Activated naive CD4-positive, alpha-beta T cell treated with Interleukin-2 at 50 U/mL for 16 hours (primary cell): Measurements from ENCODE around the gene MAPRE2.
"Not testable (repeated sequence)": the region's sequence is repeated elsewhere in the genome, so short reads cannot be mapped to it uniquely, and the experiment has no call there.

Experiments
- DNase-seq: peaks from one replicate; pipeline ENCODE4 v3.0.0-alpha.2; 2020

MAPRE2 gene

DNA sequence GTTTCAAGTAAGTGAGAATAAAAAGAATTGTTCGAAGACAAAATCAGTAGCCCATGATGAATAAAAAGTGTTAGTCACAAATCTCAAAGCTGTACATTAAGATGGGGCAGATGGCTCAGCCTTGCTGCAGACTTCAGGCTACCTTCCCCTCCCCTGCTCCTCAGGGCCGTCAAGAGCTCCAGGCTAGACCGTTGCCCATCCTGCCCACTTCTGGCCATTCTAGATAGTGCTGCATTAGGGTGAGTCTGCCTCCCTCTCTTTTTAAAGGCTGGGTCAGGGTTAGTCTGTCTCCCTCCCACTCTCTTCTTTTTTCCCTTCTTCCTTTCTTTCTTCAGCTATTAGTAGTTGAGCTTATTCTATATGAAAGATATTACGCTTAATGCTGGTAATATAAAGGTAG lies 86.0 kb downstream of the MAPRE2 start:
- no peak for DNase-seq

DNA sequence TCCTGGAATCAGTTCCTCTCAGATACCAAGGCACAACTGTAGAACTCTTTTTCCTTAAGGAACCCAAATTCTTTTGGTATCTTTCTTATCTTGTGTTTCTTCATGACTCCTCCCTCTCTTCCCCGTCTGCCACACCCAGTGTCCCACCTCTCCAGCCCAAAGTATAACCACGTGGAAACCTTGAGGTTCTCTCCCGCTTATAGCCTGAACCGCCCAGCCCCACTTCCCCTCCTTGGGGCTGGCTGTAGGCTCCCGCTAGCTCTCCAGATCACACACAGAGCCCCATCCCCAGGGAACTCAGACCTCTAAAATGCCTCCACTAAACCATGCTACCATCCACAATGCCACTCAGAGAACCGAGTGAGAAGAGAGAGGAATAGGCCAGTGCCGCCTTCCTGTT lies 87.5 kb downstream of the MAPRE2 start:
- no peak for DNase-seq

DNA sequence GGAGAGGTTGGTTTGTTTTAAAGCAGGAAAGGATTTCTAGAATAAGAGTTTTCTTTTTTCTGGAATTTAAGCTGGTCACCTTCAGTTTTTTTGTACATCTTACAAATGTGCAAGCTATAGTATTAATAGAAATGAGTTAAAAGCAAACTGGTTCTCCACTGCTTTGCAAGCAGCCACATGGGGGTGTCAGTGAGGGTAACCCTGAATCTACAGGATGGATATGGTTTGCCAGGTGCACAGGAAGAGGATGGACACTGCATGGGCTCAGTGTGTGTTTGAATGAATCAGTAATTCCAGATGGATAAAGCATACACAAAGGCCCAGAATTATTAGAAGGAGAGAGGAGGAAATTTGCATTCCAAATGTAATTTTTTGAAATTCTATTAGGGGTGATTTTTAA lies 89.0 kb downstream of the MAPRE2 start:
- DNase-seq = no peak

DNA sequence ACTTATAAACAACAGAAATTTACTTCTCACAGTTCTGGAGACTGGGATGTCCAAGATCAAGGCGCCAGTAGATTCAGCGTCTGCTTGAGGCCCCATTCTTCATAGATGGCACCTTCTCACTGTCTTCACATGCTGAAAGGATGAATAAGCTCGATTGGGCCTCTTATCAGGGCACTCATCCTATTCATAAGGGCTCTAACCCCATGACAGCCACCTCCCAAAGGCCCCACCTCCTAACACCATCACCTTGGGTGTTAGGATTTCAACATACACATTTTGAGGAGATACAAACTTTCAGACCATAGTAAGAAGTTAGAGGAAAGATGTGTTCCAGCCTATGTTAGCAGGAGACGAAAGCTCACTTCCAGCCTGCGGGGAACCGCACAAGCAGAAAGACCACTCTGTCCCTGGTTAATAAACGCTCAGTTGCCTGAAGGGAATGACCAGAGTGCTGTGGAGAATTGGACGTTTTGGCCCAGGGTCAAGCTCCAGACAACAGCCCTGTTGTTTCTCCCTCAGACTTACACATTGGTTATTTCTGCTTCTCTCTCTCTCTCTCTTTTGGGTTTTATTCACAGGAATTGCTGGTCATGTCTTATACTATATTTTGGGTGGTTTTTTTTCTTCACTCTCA lies 90.3 kb downstream of the MAPRE2 start:
- DNase-seq = no peak

DNA sequence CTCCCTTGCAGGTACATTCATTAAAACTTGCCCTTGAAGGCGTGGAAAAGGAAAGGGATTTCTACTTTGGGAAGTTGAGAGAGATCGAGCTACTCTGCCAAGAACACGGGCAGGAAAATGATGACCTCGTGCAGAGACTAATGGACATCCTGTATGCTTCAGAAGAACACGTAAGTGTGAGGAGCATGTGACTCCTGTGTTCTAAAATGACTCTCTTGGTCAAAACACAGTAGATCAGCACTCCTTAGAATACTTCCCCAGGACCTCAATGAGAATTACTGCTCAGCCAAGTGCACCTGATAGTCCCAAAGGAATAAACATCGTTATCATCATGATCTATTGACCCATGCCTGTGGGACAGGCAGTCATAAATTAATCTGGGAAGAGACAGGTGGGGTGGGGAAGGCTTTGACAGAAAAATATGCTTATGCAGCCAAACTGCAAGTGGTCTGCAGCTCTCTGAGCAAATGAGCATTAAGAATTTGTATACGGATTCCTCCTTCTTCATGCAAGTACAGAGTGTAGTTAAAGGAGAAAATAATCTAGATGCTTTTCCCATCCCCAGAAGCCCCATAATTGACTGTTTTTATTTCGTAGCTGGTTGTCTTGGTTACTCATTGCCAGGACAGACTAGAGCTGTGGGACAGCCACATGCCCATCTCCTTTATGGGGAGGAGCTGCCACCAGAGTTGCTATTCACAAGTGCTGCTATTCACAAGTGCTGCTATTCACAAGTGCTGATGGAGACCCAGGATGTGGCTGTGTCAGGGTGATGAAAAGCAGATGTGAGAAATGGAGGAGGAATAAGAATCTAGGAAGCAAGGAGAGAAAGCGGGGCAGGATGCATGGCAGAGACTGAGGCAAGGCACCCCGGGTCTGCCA lies 91.0 kb downstream of the MAPRE2 start:
- no peak for DNase-seq

DNA sequence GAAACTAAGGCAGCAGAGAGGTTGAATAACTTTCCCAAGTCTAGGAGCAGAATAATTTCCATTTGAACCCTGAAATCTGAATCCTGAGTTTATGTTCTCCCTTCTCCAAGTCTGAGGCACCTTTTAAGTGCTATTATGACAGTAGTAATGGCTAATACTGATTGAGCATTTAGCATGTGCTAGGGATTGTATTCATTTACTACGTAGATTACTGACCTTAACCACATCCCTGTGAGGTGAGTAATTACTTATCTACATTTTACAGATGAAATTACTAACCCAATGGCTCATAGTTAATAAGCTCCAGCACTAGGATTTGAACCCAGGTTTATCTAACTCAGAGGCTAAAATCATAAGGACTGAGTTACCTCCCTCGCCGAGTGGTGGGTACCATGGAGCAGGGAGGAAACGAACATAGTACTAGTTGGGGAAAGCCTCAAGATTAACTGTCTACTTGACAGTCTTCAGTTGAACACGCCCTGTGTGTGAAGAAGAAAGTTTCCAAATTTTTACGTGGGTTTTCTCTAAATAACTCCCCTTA lies 93.0 kb downstream of the MAPRE2 start:
- no peak for DNase-seq

DNA sequence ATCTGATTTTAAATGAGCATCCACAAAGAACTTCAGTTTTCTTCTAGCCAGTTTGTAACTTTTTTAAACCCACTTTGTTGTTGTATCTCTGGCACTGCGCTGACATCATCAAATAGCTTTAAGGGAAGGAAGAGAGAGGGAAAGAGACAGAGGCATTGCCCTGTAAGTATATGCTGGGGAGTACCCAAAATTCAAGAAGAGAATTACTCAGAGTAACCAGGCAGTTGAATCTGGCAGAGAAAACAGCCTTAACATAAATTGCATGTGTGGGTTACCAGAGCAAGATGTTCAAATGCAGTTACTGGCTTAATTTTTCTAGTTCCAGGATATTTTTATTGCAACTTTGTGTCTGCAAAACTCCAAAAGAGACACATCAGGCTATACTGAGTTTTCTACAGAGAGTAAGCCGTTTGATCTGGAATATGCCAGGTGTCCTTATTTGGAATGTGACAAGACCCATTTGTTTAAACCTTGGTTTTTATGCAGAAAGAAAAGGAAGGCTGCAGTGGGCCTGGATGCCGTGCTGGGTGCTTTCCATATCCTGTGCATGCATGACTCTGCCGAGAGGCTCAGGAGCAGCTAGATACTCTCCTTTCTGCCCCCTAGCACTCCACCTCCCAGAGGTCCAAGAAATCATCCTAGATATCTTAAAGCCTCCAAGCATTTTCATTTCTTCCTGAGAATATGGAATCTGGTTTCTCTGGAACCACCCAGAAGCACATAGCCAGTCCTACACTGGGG lies 93.7 kb downstream of the MAPRE2 start:
- DNase-seq = no peak

DNA sequence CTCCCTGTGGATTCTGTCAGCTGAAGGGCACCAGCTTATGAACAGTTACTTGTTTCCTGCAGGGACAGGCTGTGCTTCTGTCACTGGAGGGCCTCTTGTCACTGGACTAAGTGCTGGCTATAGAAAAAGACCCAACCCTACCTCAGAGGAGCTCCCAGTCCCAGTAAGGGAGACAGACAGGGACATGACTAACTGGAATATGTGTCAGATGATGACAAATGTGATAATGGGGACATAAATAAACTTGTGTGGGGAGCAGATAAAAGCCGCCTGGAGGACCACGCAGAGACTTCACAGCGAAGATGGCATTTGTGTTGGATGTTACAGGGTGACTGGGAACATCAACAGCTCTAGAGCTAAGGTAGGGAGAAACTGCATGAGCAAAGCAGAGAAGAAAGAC lies 95.0 kb downstream of the MAPRE2 start:
- no peak for DNase-seq

DNA sequence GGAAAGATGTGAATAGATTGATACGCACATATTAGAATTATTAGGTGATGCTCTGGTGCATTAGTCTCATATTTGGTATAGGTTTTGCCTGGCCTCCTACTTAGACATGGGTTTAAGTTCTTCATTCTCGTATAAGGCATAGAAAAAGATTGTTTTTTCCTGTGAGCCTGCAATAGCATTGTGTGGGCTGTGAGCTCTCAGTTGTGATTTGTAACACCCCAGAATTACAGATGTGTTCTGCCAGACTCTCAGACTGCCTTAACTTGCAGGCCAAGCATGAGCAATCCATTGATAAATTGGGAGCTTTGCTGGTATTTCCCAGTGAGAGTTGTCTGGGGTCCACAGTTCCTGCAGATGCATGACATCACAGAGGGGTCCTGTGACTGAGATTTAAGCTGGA lies 95.7 kb downstream of the MAPRE2 start:
- no peak for DNase-seq

DNA sequence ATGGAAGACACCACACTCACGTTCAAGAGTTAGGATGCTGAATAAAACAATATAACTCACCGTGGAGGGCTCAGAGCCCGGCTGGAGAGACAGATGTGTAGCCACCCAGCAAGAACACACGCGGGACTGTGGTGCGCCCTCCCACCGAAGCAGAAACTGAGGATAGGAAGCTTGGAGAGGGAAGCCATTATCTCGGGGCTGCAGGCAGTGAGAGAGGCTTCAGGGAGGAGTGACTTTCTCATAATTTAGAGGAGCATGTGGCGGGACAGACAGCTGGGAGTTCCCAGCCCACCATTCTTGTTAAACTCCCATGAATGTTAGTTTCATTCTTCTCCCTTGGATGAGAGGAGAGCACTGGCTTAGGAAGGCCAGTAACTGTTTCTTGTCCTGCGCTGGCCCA lies 96.4 kb downstream of the MAPRE2 start:
- DNase-seq = no peak

DNA sequence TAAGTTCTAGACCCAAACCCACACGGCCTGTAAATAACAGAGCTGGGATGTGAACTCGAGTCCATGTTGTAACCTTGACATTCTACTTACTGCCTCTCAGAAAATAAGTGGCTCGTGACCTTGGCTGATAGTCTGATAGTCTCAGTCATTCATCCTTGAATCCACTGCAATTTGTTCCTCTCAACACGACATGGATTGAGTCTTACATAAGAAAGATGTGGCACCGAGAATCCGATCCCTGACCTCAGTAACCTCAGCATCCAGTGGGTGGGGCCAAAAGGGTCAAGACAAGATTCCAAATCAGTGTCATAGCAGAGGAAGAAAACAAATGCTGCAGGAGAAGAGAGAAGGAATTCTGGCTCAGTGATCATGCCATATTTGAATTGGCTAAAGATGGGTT lies 97.6 kb downstream of the MAPRE2 start:
- no peak for DNase-seq

DNA sequence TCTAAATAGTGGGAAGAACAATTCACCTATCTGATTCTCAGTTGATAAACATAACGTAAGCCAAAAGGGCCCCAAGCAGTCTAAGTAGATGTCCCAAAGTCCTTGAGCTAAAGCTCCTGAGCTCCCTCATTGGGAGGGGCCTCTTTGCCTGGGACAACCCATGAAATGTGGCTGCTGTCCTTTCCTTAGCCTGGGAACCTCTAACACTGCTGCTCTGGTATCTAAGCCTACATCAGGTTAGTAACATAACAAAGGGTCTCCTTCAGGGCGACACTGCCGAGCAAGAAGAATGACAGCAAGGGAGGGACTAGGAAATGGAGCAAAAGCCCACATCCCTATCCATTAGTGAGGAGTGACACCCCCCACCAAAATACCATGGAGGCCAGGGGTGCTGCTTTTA lies 98.3 kb downstream of the MAPRE2 start:
- DNase-seq = no peak

DNA sequence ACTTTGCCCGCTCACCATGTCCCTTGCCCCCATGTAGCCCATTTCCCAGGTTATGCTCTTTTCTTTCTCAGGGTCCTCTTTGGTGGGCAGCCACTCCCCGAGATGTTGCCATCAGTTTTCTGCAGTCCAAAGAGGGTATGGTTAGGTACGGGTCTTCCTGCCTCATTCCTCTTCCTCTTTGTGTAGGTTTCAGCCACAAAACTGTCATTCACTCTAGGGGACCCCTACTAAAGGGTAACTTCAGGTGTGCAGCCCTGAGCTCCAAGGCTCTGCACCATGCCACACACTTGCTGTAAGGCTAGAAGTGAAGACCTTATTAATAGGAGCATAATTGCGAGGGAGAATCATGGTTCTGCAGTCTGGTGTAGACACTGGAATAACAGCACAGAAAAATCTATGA lies 99.9 kb downstream of the MAPRE2 start:
- DNase-seq = no peak

DNA sequence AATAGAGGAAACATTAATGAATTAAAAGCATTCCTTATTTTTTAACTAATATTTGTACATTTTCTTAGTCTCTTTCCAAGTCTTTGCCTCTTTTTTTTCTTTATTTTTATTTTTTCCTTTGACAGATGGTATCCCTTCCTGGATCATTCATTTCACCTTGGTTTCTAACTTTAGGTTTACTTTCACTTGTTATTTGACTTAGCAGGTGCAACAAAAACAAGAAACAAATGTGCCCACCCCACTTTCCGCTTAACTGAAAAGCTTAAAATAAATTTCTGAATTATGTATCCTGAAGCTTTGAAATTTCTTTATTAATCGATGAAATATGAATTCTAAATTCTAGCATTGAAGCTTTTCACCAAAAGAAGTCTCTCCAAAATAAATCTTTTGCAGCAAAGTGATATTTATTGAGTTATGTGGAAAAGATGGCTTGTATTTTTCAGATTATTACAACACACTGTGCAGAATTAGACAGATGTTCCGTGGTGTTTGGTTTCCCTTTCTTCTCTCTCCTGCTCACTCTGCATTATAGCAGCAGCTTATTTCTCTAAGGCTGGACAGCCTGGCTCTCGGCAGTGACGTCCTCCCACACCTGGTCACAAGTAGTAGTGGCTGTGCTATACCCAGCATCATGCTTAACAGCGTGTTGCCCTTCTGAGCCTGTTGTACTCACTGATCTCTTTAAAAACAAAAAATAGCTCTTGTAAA lies 100.5 kb downstream of the MAPRE2 start:
- DNase-seq = no peak

DNA sequence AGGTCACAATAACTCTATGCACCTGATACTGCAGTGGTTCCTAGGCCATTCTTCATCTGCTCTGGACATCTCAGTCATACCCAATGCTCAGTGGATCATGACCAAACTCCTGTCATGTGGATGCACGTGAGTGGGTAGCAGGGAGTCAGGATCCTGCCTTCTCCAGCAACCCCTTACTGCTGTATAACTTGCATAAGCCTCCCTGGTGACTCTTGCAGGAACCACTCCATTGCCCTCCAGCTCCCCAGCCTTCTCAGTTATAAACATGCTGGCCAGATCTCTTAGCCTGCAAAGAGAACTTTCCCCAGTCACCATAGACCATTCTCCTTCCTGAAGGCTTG lies 101.0 kb downstream of the MAPRE2 start:
- no peak for DNase-seq

DNA sequence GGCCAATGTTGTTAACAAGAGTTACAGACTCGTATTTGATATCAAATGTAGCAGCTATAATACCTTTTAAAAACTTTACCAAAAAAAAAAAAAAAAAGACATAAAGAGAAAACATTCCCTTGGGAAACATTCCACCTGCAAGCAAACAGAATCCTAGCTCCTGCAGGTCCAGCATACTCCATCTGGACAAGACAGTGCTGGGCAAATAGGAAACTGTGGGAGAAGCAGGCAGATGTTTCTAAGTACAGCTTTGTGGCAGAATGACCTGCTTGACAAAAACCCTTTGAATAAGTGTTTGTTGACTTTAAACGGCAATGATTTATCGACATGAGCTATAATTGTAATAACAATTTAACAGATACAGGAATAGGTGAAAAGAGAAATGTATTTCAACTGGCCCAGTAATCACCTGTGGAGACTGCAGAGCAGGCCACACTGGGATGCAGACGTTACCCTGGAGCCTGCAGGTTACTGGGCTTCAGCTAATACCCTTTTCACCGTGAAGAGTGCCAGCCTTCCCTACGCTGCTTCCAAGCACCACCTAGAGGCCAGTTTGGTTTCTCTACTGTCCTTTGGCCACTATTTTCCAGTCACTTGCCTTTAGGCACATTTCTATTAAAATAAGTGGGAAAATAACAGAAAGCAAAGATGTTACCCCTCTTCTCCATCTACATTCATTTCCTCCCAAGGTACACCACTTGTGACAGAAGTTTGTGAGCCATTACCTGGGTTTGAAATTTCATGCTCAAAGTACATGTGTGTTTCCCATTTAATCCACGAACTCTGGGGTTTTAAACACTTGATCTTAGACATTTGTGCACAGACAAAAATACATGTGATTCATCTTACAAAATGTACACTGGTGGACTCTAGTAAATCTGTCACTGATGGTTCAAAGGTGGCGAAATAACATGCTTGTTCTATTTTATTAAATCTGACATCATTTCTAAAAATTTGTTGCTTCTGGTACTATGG lies 102.7 kb downstream of the MAPRE2 start:
- peak; percentile 24 for DNase-seq

DNA sequence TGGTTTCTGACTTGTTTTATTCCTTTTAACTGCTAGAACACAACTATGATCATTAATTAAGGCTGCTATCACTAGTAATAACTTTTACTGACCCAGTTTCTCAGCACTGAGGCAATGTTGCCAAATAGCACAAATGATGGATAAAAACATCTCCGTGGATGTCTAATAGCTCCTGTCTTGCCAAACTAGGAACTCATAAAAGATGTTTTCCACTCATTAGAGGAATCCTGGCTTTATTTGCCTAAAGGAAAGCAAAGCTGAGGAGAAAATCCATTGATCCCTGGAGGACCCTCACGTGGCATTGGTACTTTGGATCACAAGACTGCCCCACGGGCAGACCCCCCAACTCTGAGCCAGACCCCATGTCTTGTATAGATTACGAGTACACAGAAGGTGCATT lies 103.5 kb downstream of the MAPRE2 start:
- no peak for DNase-seq

DNA sequence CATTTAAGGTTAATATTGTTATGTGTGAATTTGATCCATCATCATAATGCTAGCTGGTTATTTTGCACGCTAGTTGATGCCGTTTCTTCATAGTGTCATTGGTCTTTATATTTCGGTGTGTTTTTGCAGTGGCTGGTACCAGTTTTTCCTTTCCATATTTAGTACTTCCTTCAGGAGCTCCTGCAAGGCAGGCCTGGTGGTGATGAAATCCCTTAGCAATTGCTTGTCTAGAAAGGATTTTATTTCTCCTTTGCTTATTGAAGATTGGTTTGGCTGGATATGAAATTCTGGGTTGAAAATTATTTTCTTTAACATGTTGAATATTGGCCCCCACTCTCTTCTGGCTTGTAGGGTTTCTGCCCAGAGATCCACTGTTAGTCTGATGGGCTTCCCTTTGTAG lies 109.0 kb downstream of the MAPRE2 start:
- not testable (repeated sequence) for DNase-seq

DNA sequence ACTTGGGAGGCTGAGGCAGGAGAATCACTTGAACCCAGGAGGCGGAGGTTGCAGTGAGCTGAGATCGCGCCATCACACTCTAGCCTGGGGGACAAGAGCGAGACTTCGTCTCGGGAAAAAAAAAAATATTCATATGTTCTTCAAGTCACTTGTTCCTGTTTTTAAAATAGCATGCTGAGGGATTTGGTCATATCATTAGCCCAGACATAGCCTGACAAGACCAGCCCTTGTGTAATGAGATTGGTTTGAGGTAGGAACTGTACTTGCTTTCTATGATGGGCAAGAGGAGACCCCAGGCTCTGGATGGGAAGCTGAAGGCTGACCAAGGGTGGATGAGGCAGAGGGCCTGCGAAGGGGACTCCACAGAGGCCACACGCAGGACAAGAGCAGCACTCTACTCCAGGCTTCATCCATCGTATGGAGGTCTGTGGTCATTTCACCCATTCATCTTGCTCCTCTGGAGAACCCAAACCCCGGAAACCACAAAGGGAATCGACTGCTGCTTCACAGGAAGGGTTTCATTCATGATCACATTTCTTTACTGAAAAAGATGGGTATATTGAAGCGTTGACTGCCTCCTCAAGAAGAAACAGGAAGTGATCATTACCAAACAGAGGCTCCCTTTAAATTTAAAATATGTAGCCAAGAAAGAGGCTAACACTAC lies 112.5 kb downstream of the MAPRE2 start:
- no peak for DNase-seq

DNA sequence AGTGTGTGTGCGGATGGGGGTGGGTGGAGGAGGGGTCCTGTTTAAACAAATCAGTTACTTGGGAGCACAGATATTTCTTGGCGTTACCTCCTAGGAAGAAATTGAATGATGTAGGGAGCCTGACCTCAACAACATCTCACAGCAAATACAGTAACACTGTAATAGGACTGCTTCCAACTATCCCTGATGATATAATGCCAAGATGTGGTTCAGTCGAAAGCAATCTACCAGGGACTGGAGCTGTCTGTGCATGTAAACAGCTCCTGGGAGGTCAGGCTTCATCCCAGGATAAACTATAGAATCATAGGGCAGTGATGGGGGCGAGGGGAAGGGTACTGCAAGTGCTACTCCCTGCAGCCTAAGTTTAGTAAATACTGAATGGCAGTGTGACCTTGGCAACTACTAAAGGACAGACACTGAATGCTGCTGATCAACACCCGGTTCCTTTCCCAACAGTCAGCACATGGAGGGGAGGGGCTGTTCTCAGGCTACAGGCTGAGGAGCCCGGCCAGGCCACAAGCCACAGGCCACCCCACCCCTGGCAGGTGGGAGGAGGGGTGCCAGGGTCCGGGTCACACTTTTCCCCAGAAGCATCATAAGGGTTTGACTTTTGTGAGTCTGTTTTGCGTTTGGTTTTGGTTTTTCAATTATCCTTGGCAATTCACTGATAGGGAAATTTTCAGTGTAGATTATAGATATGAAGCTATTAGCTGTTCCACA lies 114.3 kb downstream of the MAPRE2 start:
- DNase-seq = no peak

DNA sequence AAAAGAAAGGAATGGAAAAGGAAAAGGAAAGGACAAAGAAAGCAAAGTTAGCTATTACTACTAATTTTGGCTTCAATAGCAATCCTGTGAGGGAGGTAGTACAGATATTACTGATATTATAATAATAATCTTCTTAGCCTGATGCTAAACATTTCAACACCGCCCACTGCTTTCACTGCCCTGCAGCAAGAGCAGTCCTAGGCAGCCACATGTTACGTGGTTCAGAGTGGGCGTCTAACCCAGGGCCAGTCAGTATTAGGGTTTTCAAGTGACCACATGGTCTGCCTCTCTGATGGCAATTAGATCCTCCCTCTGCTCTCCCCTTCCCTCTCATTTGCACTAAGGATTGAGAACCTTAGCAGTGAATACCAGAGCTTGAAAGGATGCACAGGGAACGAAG lies 116.0 kb downstream of the MAPRE2 start:
- no peak for DNase-seq
